Psoas muscle (tissue), 8 donors: ENCODE data around the gene MED29. TPM values are rescaled to one million over a fixed set of nuclear protein-coding genes. Genes with fewer than 3 reads are reported as not detected.

ENCODE experiments used
- ATAC-seq, 4 donors: fragments of 200-7000 bp; cut with Tn5 transposase; one replicate each; pipeline ENCODE4 v1.9.1; 2020; ENCODE audit warnings: moderate library complexity in 3 of 4, mild to moderate bottlenecking in 2 of 4
- DNase-seq, 2 donors: peaks; one replicate each; pipeline ENCODE4 v3.0.0-alpha.2; 2020
- H3K27ac ChIP-seq: fragments of 200-600 bp; one replicate; pipeline ENCODE4 v1.8.0; 2022
- H3K27me3 ChIP-seq, 3 donors: fragments of 200-600 bp in 1 of 3; one replicate each; pipeline versions ENCODE4 v1.6.1 to v1.8.0; 2013 to 2022; ENCODE audit warnings: low read length in 2 of 3, mild to moderate bottlenecking in 2 of 3, moderate library complexity in 1 of 3; ENCODE audit not compliant: insufficient read depth in 3 of 3
- H3K36me3 ChIP-seq, 2 donors: fragments of 200-600 bp in 1 of 2; one replicate each; pipeline versions ENCODE4 v1.6.1 to v1.8.0; 2013 to 2022; ENCODE audit warnings: low read depth in 1 of 2, mild to moderate bottlenecking in 1 of 2, moderate library complexity in 1 of 2; ENCODE audit not compliant: insufficient read depth in 1 of 2
- H3K4me1 ChIP-seq: fragments of 200-600 bp; one replicate; pipeline ENCODE4 v1.8.0; 2022
- H3K4me3 ChIP-seq: fragments of 200-600 bp; one replicate; pipeline ENCODE4 v1.8.0; 2022; ENCODE audit warnings: mild to moderate bottlenecking
- H3K9me3 ChIP-seq: fragments of 200-600 bp; one replicate; pipeline ENCODE4 v1.8.0; 2022
- WGBS, 3 donors: extraction: QIAGEN DNeasy Blood & Tissue Kit; methylation state at CpG; one replicate each; pipeline versions ENCODE4 v1.1.6 to v1.1.7; 2013; 5-methylcytosine and 5-hydroxymethylcytosine counted together
- intact Hi-C, 2 donors: fragments of 100-400 bp; cut with DNase I; formaldehyde crosslinking; loops; one replicate each; pipeline versions ENCODE4 v1.11.0 to v1.14.2; 2022
- polyA plus RNA-seq, 3 donors: library from polyadenylated mRNA; stranded (reverse); fragments of 200-250 nt; gene quantifications; one replicate each; pipeline ENCODE4 v1.2.3, GENCODE V29; 2013
- total RNA-seq, 4 donors: library from RNA; stranded (reverse); fragmentation: NEBNext Ultra II Directional in 2 of 4; extraction: Animal tissue kit (Norgen Biotek cat#: 25700) in 2 of 4; gene quantifications; one replicate each; pipeline versions ENCODE4 v1.2.1 to v1.2.4, GENCODE V29; 2021 to 2023
- TF ChIP-seq, protein P1 (sequence below): fragments of 200-600 bp; IDR thresholded peaks from one replicate; pipeline ENCODE4 v1.8.0; 2022; ENCODE audit warnings: antibody characterized with exemption
- donor health status: healthy with polysubstance abuse.
- donor health status: DM: no; HTN: no; CAD: no; lungs with moderate emphysema.
- donor health status: Bipolar disorder and iron deficiency.
- donor health status: healthy.
- donor health status: DM: yes; HTN: yes; CAD: no.
- donor health status: DM: no; HTN: no; CAD: no.
- donor health status: DM: no; HTN: no; CAD: no.
- donor health status: DM: yes; HTN: yes; CAD: no.

MED29 gene
- total and polyA plus RNA-seq, 7 donors, result 25.0 to 51.7 (median 29.8) TPM

GRCh38 chr19:39434123-39435076, 43.2 kb downstream of the MED29 start:
- Histone ChIP-seq H3K27ac (peak overlapping the region; percentile 93), H3K4me3 (peak overlapping the region; percentile 96), H3K27me3 (no peaks in the 10 kb centered on the region), H3K9me3 (no peaks in the 10 kb centered on the region), H3K4me1 (peaks cover 18% of the 10 kb centered on the region), H3K36me3 (peaks cover 7 to 44% of the 10 kb centered on the region in 2 donors)
- DNase-seq, result no peak
- TF ChIP-seq, protein P1, sequence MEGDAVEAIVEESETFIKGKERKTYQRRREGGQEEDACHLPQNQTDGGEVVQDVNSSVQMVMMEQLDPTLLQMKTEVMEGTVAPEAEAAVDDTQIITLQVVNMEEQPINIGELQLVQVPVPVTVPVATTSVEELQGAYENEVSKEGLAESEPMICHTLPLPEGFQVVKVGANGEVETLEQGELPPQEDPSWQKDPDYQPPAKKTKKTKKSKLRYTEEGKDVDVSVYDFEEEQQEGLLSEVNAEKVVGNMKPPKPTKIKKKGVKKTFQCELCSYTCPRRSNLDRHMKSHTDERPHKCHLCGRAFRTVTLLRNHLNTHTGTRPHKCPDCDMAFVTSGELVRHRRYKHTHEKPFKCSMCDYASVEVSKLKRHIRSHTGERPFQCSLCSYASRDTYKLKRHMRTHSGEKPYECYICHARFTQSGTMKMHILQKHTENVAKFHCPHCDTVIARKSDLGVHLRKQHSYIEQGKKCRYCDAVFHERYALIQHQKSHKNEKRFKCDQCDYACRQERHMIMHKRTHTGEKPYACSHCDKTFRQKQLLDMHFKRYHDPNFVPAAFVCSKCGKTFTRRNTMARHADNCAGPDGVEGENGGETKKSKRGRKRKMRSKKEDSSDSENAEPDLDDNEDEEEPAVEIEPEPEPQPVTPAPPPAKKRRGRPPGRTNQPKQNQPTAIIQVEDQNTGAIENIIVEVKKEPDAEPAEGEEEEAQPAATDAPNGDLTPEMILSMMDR, result no peak
- 42 to 60% (median 52%) methylated on average over 10 of the region's 10 CpGs for WGBS, 3 donors
- intact Hi-C loops, result loop anchor here (2.0 to 10.0 kb wide), 3 partner anchors 22 to 90 kb away; partner anchors contain the start of genes MED29 (in 1 of the 2), PAF1 (in 1 of the 2), PLEKHG2 (in 1 of the 2) and SAMD4B (in 1 of the 2)
- no peak for ATAC-seq

- peak within 1 kb of the TSS; percentile 93 for H3K27ac ChIP-seq
- TF ChIP-seq, protein P1, result no peak
- no peaks in the 10 kb centered on the region for H3K27me3 ChIP-seq
- intact Hi-C loops, result loop anchor here (2.0 to 10.0 kb wide), 3 partner anchors 23 to 91 kb away; partner anchors contain the start of genes MED29 (in 1 of the 2), PAF1 (in 1 of the 2), PLEKHG2 (in 1 of the 2) and SAMD4B (in 1 of the 2)
- H3K4me1 ChIP-seq, result peaks cover 18% of the 10 kb centered on the region
- ATAC-seq (peak; percentile 97 to 98 (median 98)), DNase-seq (peak; percentile 99 to 100)
- H3K36me3 ChIP-seq, result peaks cover 7 to 44% of the 10 kb centered on the region in 2 donors
- WGBS, 3 donors, result 0 to 1% (median 0%) methylated on average over 61 of the region's 61 CpGs
- H3K9me3 ChIP-seq, result no peaks in the 10 kb centered on the region
- peak within 1 kb of the TSS; percentile 96 for H3K4me3 ChIP-seq
These were observed 44.5 kb downstream of the MED29 start, which contains the start of gene RPS16 for GRCh38 chr19:39435499-39436349. TSS of gene RPS16 (minus strand) at chr19:39435949. CDS start at chr19:39435895, 54 bp downstream.

GRCh38 chr19:39436350-39436716, 45.2 kb downstream of the MED29 start:
- intact Hi-C loops, result loop anchor here in 1 of 2 donors (10.0 kb wide), 1 partner anchor 92 kb away; the partner anchor contains the start of gene SAMD4B
- peak in 1 of 4 donors; percentile 3 for ATAC-seq

More at GRCh38 chr19:39436350-39436716, 45.2 kb downstream of the MED29 start:
- Histone ChIP-seq H3K4me1 (peaks cover 18% of the 10 kb centered on the region), H3K9me3 (no peaks in the 10 kb centered on the region), H3K27me3 (no peaks in the 10 kb centered on the region), H3K4me3 (peak overlapping the region; percentile 96), H3K36me3 (peaks cover 7 to 39% of the 10 kb centered on the region in 2 donors), H3K27ac (peak overlapping the region; percentile 93)
- no peak for DNase-seq
- WGBS, 3 donors, result 0 to 1% (median 0%) methylated on average over 2 of the region's 2 CpGs
- TF ChIP-seq, protein P1, result no peak
